ENCODE measurements around the gene OR6C70. TPM values are rescaled to one million over a fixed set of nuclear protein-coding genes. Genes with fewer than 3 reads are reported as not detected.

The OR6C70 gene
- total RNA-seq, 1 donor from 2014 or later: not detected

DNA sequence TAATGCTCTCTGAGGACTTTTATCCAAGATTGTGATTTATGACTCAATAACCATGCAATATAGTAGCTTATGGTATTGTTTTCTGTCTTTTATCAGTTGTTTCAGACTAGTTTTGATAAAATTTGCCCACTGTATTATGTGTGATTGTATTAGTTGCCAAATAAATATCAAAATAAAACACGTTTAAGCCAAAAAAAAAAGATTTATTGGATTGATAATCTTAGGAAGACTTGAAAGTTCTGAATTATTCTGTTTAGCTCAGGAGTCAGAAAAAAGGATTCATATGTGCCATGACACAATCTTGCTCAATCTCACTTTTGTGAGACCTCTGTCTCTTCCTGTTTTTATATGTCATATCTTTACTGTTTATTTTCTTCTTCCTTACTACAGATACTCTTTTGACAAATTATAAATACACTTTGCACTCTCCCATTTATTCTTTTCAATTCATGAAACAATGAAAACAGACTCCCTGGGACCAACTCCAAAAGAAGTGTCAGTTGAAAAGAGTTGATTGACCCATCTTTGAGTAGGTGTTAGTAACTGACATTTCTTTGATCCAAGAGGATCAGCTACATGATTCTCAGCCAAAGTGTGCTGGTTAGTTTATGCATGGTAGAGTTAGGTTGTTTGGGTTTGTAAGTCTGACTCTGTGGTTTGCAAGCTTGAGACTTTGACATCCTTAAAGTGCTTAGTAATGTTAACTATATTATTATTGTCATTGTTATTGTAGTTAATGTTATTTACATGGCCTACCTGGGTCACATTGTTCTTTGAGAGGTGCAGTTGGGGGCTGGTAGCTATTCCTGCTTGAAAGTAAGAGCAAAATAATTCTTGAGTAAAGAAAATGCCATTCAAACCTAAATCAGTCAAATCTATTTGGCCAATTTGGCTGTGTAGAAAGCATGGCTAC lies 41.4 kb downstream of the OR6C70 start:
- Histone ChIP-seq H3K9me3 (no peaks in the 10 kb centered on the region), H3K27me3 (ENCODE audit: low read depth) (no peaks in the 10 kb centered on the region), H3K27ac (no peak overlapping the region), H3K4me1 (no peaks in the 10 kb centered on the region), H3K4me3 (no peak overlapping the region), H3K36me3 (no peaks in the 10 kb centered on the region)
- DNase-seq (no peak), ATAC-seq (no peak)
- intact Hi-C loops (cut with DNase I): no loop called here
- TF ChIP-seq, protein P1, sequence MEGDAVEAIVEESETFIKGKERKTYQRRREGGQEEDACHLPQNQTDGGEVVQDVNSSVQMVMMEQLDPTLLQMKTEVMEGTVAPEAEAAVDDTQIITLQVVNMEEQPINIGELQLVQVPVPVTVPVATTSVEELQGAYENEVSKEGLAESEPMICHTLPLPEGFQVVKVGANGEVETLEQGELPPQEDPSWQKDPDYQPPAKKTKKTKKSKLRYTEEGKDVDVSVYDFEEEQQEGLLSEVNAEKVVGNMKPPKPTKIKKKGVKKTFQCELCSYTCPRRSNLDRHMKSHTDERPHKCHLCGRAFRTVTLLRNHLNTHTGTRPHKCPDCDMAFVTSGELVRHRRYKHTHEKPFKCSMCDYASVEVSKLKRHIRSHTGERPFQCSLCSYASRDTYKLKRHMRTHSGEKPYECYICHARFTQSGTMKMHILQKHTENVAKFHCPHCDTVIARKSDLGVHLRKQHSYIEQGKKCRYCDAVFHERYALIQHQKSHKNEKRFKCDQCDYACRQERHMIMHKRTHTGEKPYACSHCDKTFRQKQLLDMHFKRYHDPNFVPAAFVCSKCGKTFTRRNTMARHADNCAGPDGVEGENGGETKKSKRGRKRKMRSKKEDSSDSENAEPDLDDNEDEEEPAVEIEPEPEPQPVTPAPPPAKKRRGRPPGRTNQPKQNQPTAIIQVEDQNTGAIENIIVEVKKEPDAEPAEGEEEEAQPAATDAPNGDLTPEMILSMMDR (IDR thresholded peaks at IDR 0.05): no peak

DNA sequence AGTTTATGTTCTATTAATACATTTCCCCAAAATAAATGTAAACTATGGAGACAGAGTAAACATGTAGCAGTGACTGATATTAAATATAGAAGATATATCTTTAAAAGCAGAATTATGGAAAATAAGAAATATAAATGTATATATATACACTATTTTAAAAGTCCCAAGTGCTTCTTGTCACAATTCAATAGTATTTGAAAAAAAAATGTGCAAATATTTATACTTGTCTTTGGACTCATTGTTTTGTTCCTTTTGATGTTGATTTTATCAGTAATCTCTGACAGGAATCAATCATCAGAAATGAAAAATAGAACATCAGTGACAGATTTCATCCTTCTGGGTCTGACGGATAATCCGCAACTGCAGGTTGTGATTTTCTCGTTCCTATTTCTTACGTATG lies 44.0 kb downstream of the OR6C70 start, which contains the start of gene OR6C76:
Gene OR6C76 (plus strand): TSS at position 301 of the 400 bp plus-strand sequence. CDS start 0 bp downstream, at position 301.
- Histone ChIP-seq H3K9me3 (no peaks in the 10 kb centered on the region), H3K4me1 (no peaks in the 10 kb centered on the region), H3K27ac (no peak within 1 kb of the TSS), H3K36me3 (no peaks in the 10 kb centered on the region), H3K27me3 (ENCODE audit: low read depth) (no peaks in the 10 kb centered on the region), H3K4me3 (no peak within 1 kb of the TSS)
- intact Hi-C loops (cut with DNase I): no loop called here
- ATAC-seq (no peak), DNase-seq (no peak)
- TF ChIP-seq, protein P1 (IDR thresholded peaks at IDR 0.05): no peak

DNA sequence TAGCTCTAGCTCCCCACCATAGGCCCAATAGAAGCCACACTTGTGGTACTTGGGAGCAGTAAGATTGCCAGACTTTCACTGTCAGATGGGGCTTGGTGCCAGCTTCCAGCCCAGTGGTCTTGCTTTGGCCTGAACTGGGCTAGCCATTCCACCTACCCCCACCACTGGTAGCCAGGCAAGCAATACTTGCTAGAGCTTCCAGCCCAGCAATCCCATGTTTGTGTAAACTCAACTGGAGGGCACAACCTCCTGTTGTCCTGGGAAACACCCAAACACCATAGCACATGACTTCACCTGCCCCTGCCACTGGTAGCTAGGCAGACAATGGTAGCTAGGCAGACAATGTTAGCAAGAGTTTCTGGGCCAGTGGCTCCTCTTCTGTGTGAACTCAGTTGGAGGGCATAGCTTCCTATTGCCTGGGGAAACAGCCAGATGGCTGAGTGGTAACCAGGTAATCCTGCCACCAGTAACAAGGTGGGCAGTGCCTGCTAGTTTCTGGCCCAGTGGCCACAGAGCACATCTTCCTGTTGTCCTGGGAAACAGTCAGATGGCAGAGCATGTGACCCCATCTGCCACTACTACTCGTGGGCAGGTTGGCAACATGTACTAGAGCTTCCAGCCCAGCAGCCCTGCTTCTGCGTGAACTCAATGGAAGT lies 49.5 kb downstream of the OR6C70 start:
- Histone ChIP-seq H3K9me3 (no peaks in the 10 kb centered on the region), H3K4me3 (no peak overlapping the region), H3K36me3 (no peaks in the 10 kb centered on the region), H3K4me1 (no peaks in the 10 kb centered on the region), H3K27me3 (ENCODE audit: low read depth) (no peaks in the 10 kb centered on the region), H3K27ac (no peak overlapping the region)
- ATAC-seq (no peak), DNase-seq (no peak)
- TF ChIP-seq, protein P1 (IDR thresholded peaks at IDR 0.05): no peak
- intact Hi-C loops (cut with DNase I): no loop called here

Other genes starting within 250 kb of the OR6C70 start
- not detected for gene OR10A7, start 249.1 kb downstream of the OR6C70 start, total RNA-seq
- not detected for gene OR6C74, start 225.5 kb downstream of the OR6C70 start, total RNA-seq
- gene OR6C6, start 173.6 kb downstream of the OR6C70 start, total RNA-seq: not detected
- not detected for gene OR6C1, start 155.8 kb downstream of the OR6C70 start, total RNA-seq
- gene OR6C3, start 139.4 kb downstream of the OR6C70 start, total RNA-seq: not detected
- not detected for gene OR6C75, start 107.2 kb downstream of the OR6C70 start, total RNA-seq
- gene OR6C65, start 69.6 kb downstream of the OR6C70 start, total RNA-seq: not detected
- not detected for gene OR6C76, start 43.9 kb downstream of the OR6C70 start, total RNA-seq
- gene OR6C2, start 26.1 kb downstream of the OR6C70 start, total RNA-seq: not detected
- not detected for gene OR6C68, start 22.2 kb upstream of the OR6C70 start, total RNA-seq
- gene OR6C4, start 79.5 kb upstream of the OR6C70 start, total RNA-seq: not detected
- gene OR2AP1, start 102.3 kb upstream of the OR6C70 start, total RNA-seq: not detected
- not detected for gene OR10P1, start 166.8 kb upstream of the OR6C70 start, total RNA-seq
- 17.5 TPM for gene ITGA7, start 237.8 kb upstream of the OR6C70 start, total RNA-seq
- 134 TPM for gene BLOC1S1, start 245.9 kb upstream of the OR6C70 start, total RNA-seq